Subcutaneous adipose tissue (tissue), 4 donors: Measurements from ENCODE around the gene CCR8. TPM values are rescaled to one million over a fixed set of nuclear protein-coding genes. Genes with fewer than 3 reads are reported as not detected.

Source experiments
- CTCF ChIP-seq: fragments of 450-650 bp; IDR thresholded peaks from one replicate; pipeline ENCODE4 v1.5.1; 2016; ENCODE audit warnings: low read depth, mild to moderate bottlenecking, control low read depth, antibody characterized with exemption, moderate library complexity
- total RNA-seq, 4 donors: library from RNA; depleted of rRNA; stranded (reverse); fragments of >200 nt; gene quantifications; one replicate each; pipeline ENCODE4 v1.1.0, GENCODE V29; 2016

Gene CCR8
- total RNA-seq, 4 donors from 2014 or later: not detected

GRCh38 chr3:39286771-39287170 is 42.7 kb upstream of the CCR8 start:
- no peak for TF ChIP-seq CTCF

GRCh38 chr3:39287216-39288164 is 42.0 kb upstream of the CCR8 start:
- no peak for TF ChIP-seq CTCF

GRCh38 chr3:39288300-39288808 is 41.2 kb upstream of the CCR8 start:
- no peak for TF ChIP-seq CTCF

GRCh38 chr3:39289107-39289506 is 40.4 kb upstream of the CCR8 start:
- no peak for TF ChIP-seq CTCF

GRCh38 chr3:39290255-39290654 is 39.3 kb upstream of the CCR8 start:
- TF ChIP-seq CTCF: no peak

- TF ChIP-seq CTCF: no peak
Measured at GRCh38 chr3:39291903-39292329, 37.6 kb upstream of the CCR8 start.

- no peak for TF ChIP-seq CTCF
Measured at GRCh38 chr3:39292961-39293360, 36.5 kb upstream of the CCR8 start.
